ENCODE data around the gene GRB10.
A peak's percentile ranks its signal among the peaks of the same experiment; 100 is the strongest.

The GRB10 gene

GRCh38 chr7:50754684-50755083 lies 28.0 kb downstream of the GRB10 start:
- Mint-ChIP-seq H3K36me3 (ENCODE audit: low read depth) (peaks cover 20% of the 10 kb centered on the region), H3K4me1 (peaks cover 31% of the 10 kb centered on the region), H3K9me3 (no peaks in the 10 kb centered on the region), H3K4me3 (no peak overlapping the region), H3K27me3 (ENCODE audit: low read depth) (no peaks in the 10 kb centered on the region), H3K27ac (peak overlapping the region in 1 of 3 experiments; percentile 61)
- no peak for TF ChIP-seq CTCF (IDR thresholded peaks at IDR 0.05; ENCODE audit: unreplicated experiment in 3 of 3)

- Mint-ChIP-seq H3K36me3 (ENCODE audit: low read depth) (peaks cover 23% of the 10 kb centered on the region), H3K27me3 (ENCODE audit: low read depth) (no peaks in the 10 kb centered on the region), H3K4me1 (peaks cover 31% of the 10 kb centered on the region), H3K9me3 (no peaks in the 10 kb centered on the region), H3K27ac (peak overlapping the region in 1 of 3 experiments; percentile 61), H3K4me3 (no peak overlapping the region)
- no peak for TF ChIP-seq CTCF (IDR thresholded peaks at IDR 0.05; ENCODE audit: unreplicated experiment in 3 of 3)
Measured at GRCh38 chr7:50754241-50754640, 28.5 kb downstream of the GRB10 start.

GRCh38 chr7:50752422-50752821 lies 30.3 kb downstream of the GRB10 start:
- Mint-ChIP-seq H3K36me3 (ENCODE audit: low read depth) (peaks cover 31% of the 10 kb centered on the region), H3K27me3 (ENCODE audit: low read depth) (no peaks in the 10 kb centered on the region), H3K4me1 (peaks cover 23% of the 10 kb centered on the region)

GRCh38 chr7:50751146-50751545 lies 31.6 kb downstream of the GRB10 start:
- Mint-ChIP-seq H3K36me3 (ENCODE audit: low read depth) (peaks cover 31% of the 10 kb centered on the region), H3K27ac (no peak overlapping the region), H3K4me1 (peaks cover 23% of the 10 kb centered on the region), H3K27me3 (ENCODE audit: low read depth) (no peaks in the 10 kb centered on the region), H3K4me3 (no peak overlapping the region), H3K9me3 (no peaks in the 10 kb centered on the region)
- no peak for TF ChIP-seq CTCF (IDR thresholded peaks at IDR 0.05; ENCODE audit: unreplicated experiment in 3 of 3)

More at GRCh38 chr7:50752422-50752821, 30.3 kb downstream of the GRB10 start:
- Mint-ChIP-seq H3K9me3 (no peaks in the 10 kb centered on the region), H3K4me3 (no peak overlapping the region), H3K27ac (no peak overlapping the region)
- no peak for TF ChIP-seq CTCF (IDR thresholded peaks at IDR 0.05; ENCODE audit: unreplicated experiment in 3 of 3)

GRCh38 chr7:50749896-50750295 lies 32.8 kb downstream of the GRB10 start:
- Mint-ChIP-seq H3K27ac (no peak overlapping the region), H3K4me1 (peaks cover 23% of the 10 kb centered on the region), H3K36me3 (ENCODE audit: low read depth) (peaks cover 35% of the 10 kb centered on the region), H3K27me3 (ENCODE audit: low read depth) (no peaks in the 10 kb centered on the region), H3K9me3 (no peaks in the 10 kb centered on the region), H3K4me3 (no peak overlapping the region)
- TF ChIP-seq CTCF (IDR thresholded peaks at IDR 0.05; ENCODE audit: unreplicated experiment in 3 of 3) = no peak

- Mint-ChIP-seq H3K9me3 (no peaks in the 10 kb centered on the region), H3K27me3 (ENCODE audit: low read depth) (peaks cover 4% of the 10 kb centered on the region), H3K36me3 (ENCODE audit: low read depth) (peaks cover 35% of the 10 kb centered on the region), H3K27ac (no peak overlapping the region), H3K4me1 (peaks cover 20% of the 10 kb centered on the region), H3K4me3 (no peak overlapping the region)
- TF ChIP-seq CTCF (IDR thresholded peaks at IDR 0.05; ENCODE audit: unreplicated experiment in 3 of 3) = no peak
Measured at GRCh38 chr7:50748472-50748871, 34.2 kb downstream of the GRB10 start.

Measured in nephron (organoid).